Nucleus accumbens (tissue), 56 donors: ENCODE data around the gene WDR31.
"Not testable (repeated sequence)": the region's sequence is repeated elsewhere in the genome, so short reads cannot be mapped to it uniquely, and the experiment has no call there.

Experiments
- DNase-seq, 56 donors: peaks; one replicate each; lab custom pipeline; 2025; lab: John Stamatoyannopoulos, UW

Gene WDR31

GRCh38 chr9:113368982-113369854 lies 29.1 kb upstream of the WDR31 start:
- no peak for DNase-seq

GRCh38 chr9:113368348-113368981 lies 28.4 kb upstream of the WDR31 start:
- DNase-seq, result no peak

GRCh38 chr9:113365652-113366051 lies 25.6 kb upstream of the WDR31 start:
- not testable (repeated sequence) for DNase-seq

- no peak for DNase-seq
These were observed 24.9 kb upstream of the WDR31 start for GRCh38 chr9:113364951-113365350.

- no peak for DNase-seq
These were observed 23.3 kb upstream of the WDR31 start for GRCh38 chr9:113363336-113363735.

- peak in 29 of 56 donors; percentile 8 to 85 (median 49) for DNase-seq
These were observed 21.4 kb upstream of the WDR31 start for GRCh38 chr9:113361304-113362018.

GRCh38 chr9:113360242-113360842 lies 20.3 kb upstream of the WDR31 start:
- no peak for DNase-seq

GRCh38 chr9:113359385-113359784 lies 19.3 kb upstream of the WDR31 start:
- no peak for DNase-seq

- peak in 18 of 56 donors; percentile 5 to 66 (median 31) for DNase-seq
These were observed 16.7 kb upstream of the WDR31 start for GRCh38 chr9:113356686-113357292.

- DNase-seq, result no peak
These were observed 15.0 kb upstream of the WDR31 start for GRCh38 chr9:113355040-113355596.

GRCh38 chr9:113352411-113352810 lies 12.3 kb upstream of the WDR31 start:
- no peak for DNase-seq

- DNase-seq, result no peak
These were observed 11.9 kb upstream of the WDR31 start for GRCh38 chr9:113352006-113352405.

- peak in 7 of 56 donors; percentile 7 to 27 (median 18) for DNase-seq
These were observed 10.9 kb upstream of the WDR31 start for GRCh38 chr9:113350937-113351336.

- no peak for DNase-seq
These were observed 10.1 kb upstream of the WDR31 start for GRCh38 chr9:113350107-113350661.

GRCh38 chr9:113349445-113350094 lies 9.5 kb upstream of the WDR31 start, which contains the start of gene BSPRY:
Gene BSPRY (plus strand): TSS chr9:113349541. CDS start chr9:113349580, 39 bp downstream.
- peak in 7 of 56 donors; percentile 11 to 48 (median 13) for DNase-seq

- no peak for DNase-seq
These were observed 9.0 kb upstream of the WDR31 start for GRCh38 chr9:113349066-113349444.

GRCh38 chr9:113348437-113348836 lies 8.4 kb upstream of the WDR31 start:
- no peak for DNase-seq

- DNase-seq, result no peak
These were observed 5.6 kb upstream of the WDR31 start for GRCh38 chr9:113345671-113346070.

- DNase-seq, result peak in 8 of 56 donors; percentile 8 to 39 (median 18)
These were observed 5.1 kb upstream of the WDR31 start for GRCh38 chr9:113345190-113345589.
